Astrocyte (in vitro differentiated cells and primary cell): ENCODE data around the gene MEF2B. TPM values are rescaled to one million over a fixed set of nuclear protein-coding genes. Genes with fewer than 3 reads are reported as not detected.
A peak's percentile ranks its signal among the peaks of the same experiment; 100 is the strongest.
"Not testable (repeated sequence)": the region's sequence is repeated elsewhere in the genome, so short reads cannot be mapped to it uniquely, and the experiment has no call there.

Experiments
- DNase-seq: peaks from one replicate; pipeline ENCODE4 v3.0.0-alpha.2; 2010; ENCODE audit warnings: low read depth
- FAIRE-seq: peaks from 2 replicates; lab custom pipeline; 2011; peaks lifted over from hg19 to GRCh38; lab: Jason Lieb, UNC
- H2AFZ ChIP-seq: 2 replicates; pipeline ENCODE4 v1.6.0; 2012; ENCODE audit warnings: low read depth, low read length, inconsistent platforms
- H3K27ac ChIP-seq: 2 replicates; pipeline ENCODE4 v1.5.1; 2011; ENCODE audit warnings: low read depth, low read length, inconsistent platforms
- H3K27me3 ChIP-seq: 2 replicates; pipeline ENCODE4 v1.6.0; 2011; ENCODE audit warnings: low read length, inconsistent platforms; ENCODE audit not compliant: insufficient read depth
- H3K36me3 ChIP-seq: 2 replicates; pipeline ENCODE4 v1.5.1; 2011; ENCODE audit warnings: low read length, inconsistent platforms; ENCODE audit not compliant: insufficient read depth
- H3K4me1 ChIP-seq: 2 replicates; pipeline ENCODE4 v1.5.1; 2011; ENCODE audit warnings: low read length, inconsistent platforms; ENCODE audit not compliant: insufficient read depth
- H3K4me2 ChIP-seq: 2 replicates; pipeline ENCODE4 v1.6.0; 2012; ENCODE audit warnings: low read length, inconsistent platforms
- H3K4me3 ChIP-seq: 2 replicates; pipeline ENCODE4 v1.5.1; 2011; ENCODE audit warnings: low read depth, mild to moderate bottlenecking, low read length, inconsistent platforms; ENCODE audit not compliant: insufficient read depth
- H3K79me2 ChIP-seq: 2 replicates; pipeline ENCODE4 v1.6.0; 2012; ENCODE audit warnings: mild to moderate bottlenecking, low read length, inconsistent platforms; ENCODE audit not compliant: insufficient read depth
- H3K9ac ChIP-seq: 2 replicates; pipeline ENCODE4 v1.6.0; 2012; ENCODE audit warnings: mild to moderate bottlenecking, low read length, inconsistent platforms
- H3K9me3 ChIP-seq: 2 replicates; pipeline ENCODE4 v1.5.1; 2012; ENCODE audit warnings: low read depth, mild to moderate bottlenecking, low read length, inconsistent platforms; ENCODE audit not compliant: insufficient read depth
- H4K20me1 ChIP-seq: 2 replicates; pipeline ENCODE4 v1.6.0; 2012; ENCODE audit warnings: low read length, inconsistent platforms; ENCODE audit not compliant: insufficient read depth
- H3K27ac Mint-ChIP-seq: one replicate; pipeline ENCODE4 v1.8.0; 2021; ENCODE audit warnings: mild to moderate bottlenecking, mixed read lengths; ENCODE audit not compliant: unreplicated experiment
- H3K27me3 Mint-ChIP-seq: one replicate; pipeline ENCODE4 v1.8.0; 2021; ENCODE audit warnings: low read depth, mixed read lengths; ENCODE audit not compliant: unreplicated experiment
- H3K36me3 Mint-ChIP-seq: one replicate; pipeline ENCODE4 v1.8.0; 2021; ENCODE audit warnings: low read depth, mixed read lengths; ENCODE audit not compliant: unreplicated experiment
- H3K4me1 Mint-ChIP-seq: one replicate; pipeline ENCODE4 v1.8.0; 2021; ENCODE audit warnings: low read depth, mixed read lengths; ENCODE audit not compliant: unreplicated experiment
- H3K4me3 Mint-ChIP-seq: one replicate; pipeline ENCODE4 v1.8.0; 2021; ENCODE audit warnings: mild to moderate bottlenecking, moderate library complexity, mixed read lengths; ENCODE audit not compliant: unreplicated experiment
- H3K9me3 Mint-ChIP-seq: one replicate; pipeline ENCODE4 v1.8.0; 2021; ENCODE audit warnings: mild to moderate bottlenecking, mixed read lengths; ENCODE audit not compliant: unreplicated experiment
- CTCF ChIP-seq: IDR thresholded peaks from 2 replicates; pipeline ENCODE4 v1.5.1; 2011; ENCODE audit warnings: low read depth, mild to moderate bottlenecking, inconsistent platforms, low read length, moderate library complexity; ENCODE audit not compliant: insufficient read depth
- EZH2 ChIP-seq: IDR thresholded peaks from 2 replicates; pipeline ENCODE4 v1.6.1; 2012; ENCODE audit warnings: mild to moderate bottlenecking, low read length, inconsistent platforms; ENCODE audit not compliant: insufficient read depth
- total RNA-seq: library from RNA; stranded (reverse); gene quantifications from 2 replicates; pipeline ENCODE4 v1.2.1, GENCODE V29; 2021

Gene MEF2B
- total RNA-seq, 1 donor from 2014 or later = 1.7 TPM

- FAIRE-seq (no peak), DNase-seq (peak; percentile 8)
- Mint-ChIP-seq H3K27me3 (no peaks in the 10 kb centered on the region), H3K9me3 (no peaks in the 10 kb centered on the region), H3K27ac (no peak overlapping the region), H3K4me3 (no peak overlapping the region), H3K4me1 (no peaks in the 10 kb centered on the region), H3K36me3 (peaks cover 15% of the 10 kb centered on the region)
- no peak overlapping the region for H3K9ac ChIP-seq
- H3K27ac ChIP-seq = no peak overlapping the region
- H4K20me1 ChIP-seq = peaks cover 12% of the 10 kb centered on the region
- H3K4me3 ChIP-seq = no peak overlapping the region
- TF ChIP-seq EZH2 (no peak), CTCF (no peak)
- H3K9me3 ChIP-seq = peaks cover 4% of the 10 kb centered on the region
- H3K4me2 ChIP-seq = no peak overlapping the region
- no peaks in the 10 kb centered on the region for H3K4me1 ChIP-seq
- H3K27me3 ChIP-seq = no peaks in the 10 kb centered on the region
- H3K36me3 ChIP-seq = peaks cover 4% of the 10 kb centered on the region
- no peak overlapping the region for H2AFZ ChIP-seq
- no peaks in the 10 kb centered on the region for H3K79me2 ChIP-seq
Observed at GRCh38 chr19:19179548-19180441, 9.7 kb upstream of the MEF2B start.

- no peak for FAIRE-seq
- no peaks in the 10 kb centered on the region for H3K4me1 Mint-ChIP-seq
- no peak for TF ChIP-seq EZH2
- TF ChIP-seq CTCF = no peak
Observed at GRCh38 chr19:19176950-19177349, 6.9 kb upstream of the MEF2B start.

GRCh38 chr19:19173243-19173642 lies 3.2 kb upstream of the MEF2B start:
- H3K9me3 Mint-ChIP-seq, H2AFZ ChIP-seq, H3K27me3 ChIP-seq, H3K4me3 Mint-ChIP-seq, FAIRE-seq, H3K79me2 ChIP-seq, H3K27ac Mint-ChIP-seq, H3K4me1 Mint-ChIP-seq, H3K4me2 ChIP-seq, H3K36me3 ChIP-seq, H3K4me1 ChIP-seq, H3K36me3 Mint-ChIP-seq, H3K9ac ChIP-seq, DNase-seq, H3K4me3 ChIP-seq, H3K9me3 ChIP-seq, H3K27ac ChIP-seq: not testable (repeated sequence)
- H4K20me1 ChIP-seq = peaks cover 25% of the 10 kb centered on the region
- peaks cover 20% of the 10 kb centered on the region for H3K27me3 Mint-ChIP-seq

More at GRCh38 chr19:19176950-19177349, 6.9 kb upstream of the MEF2B start:
- H3K4me1 ChIP-seq = no peaks in the 10 kb centered on the region
- no peak overlapping the region for H3K27ac ChIP-seq
- Mint-ChIP-seq H3K9me3 (no peaks in the 10 kb centered on the region), H3K36me3 (peaks cover 12% of the 10 kb centered on the region), H3K27ac (no peak overlapping the region), H3K27me3 (no peaks in the 10 kb centered on the region), H3K4me3 (no peak overlapping the region)
- no peak for DNase-seq
- H3K79me2 ChIP-seq = no peaks in the 10 kb centered on the region
- no peak overlapping the region for H3K4me2 ChIP-seq
- peaks cover 12% of the 10 kb centered on the region for H4K20me1 ChIP-seq
- no peak overlapping the region for H3K4me3 ChIP-seq
- no peak overlapping the region for H3K9ac ChIP-seq
- H3K36me3 ChIP-seq = peaks cover 4% of the 10 kb centered on the region
- H3K9me3 ChIP-seq = peaks cover 4% of the 10 kb centered on the region
- H3K27me3 ChIP-seq = no peaks in the 10 kb centered on the region
- H2AFZ ChIP-seq = no peak overlapping the region
